GM12878 (cell line): Measurements from ENCODE around the gene CASS4. TPM values are rescaled to one million over a fixed set of nuclear protein-coding genes. Genes with fewer than 3 reads are reported as not detected.

Source experiments
- ATAC-seq: fragments of 200-7000 bp; cut with Tn5 transposase; 3 replicates; pipeline ENCODE4 v1.9.1; 2020; ENCODE audit warnings: mild to moderate bottlenecking, moderate library complexity
- BruUV-seq: library from RNA; stranded (reverse); fragments of 400-500 nt; replicated peaks from 2 replicates; lab custom pipeline; 2021; lab: Mats Ljungman, UMichigan
- CTCF ChIA-PET: fragments of 300-600 bp; sonication (Branson Sonifier 250); formaldehyde crosslinking; extraction: SDS; loops from one replicate; lab custom pipeline; 2021; ENCODE audit warnings: inconsistent platforms; lab: Yijun Ruan, JAX
- POLR2A ChIA-PET: fragments of 350-600 bp; formaldehyde crosslinking; extraction: SDS; loops from one replicate; lab custom pipeline; 2021; ENCODE audit warnings: inconsistent platforms; lab: Charles Lee
- RAD21 ChIA-PET: fragments of 300-600 bp; sonication (Branson Sonifier 250); formaldehyde crosslinking; loops from one replicate; lab custom pipeline; 2023; ENCODE audit warnings: antibody characterized with exemption; ENCODE audit not compliant: unreplicated experiment; lab: Charles Lee
- SMC1A ChIA-PET: fragments of 300-600 bp; sonication (Branson Sonifier 250); formaldehyde crosslinking; loops from one replicate; lab custom pipeline; 2023; ENCODE audit not compliant: unreplicated experiment, uncharacterized antibody; lab: Charles Lee
- DNase-seq: peaks from one replicate; pipeline ENCODE4 v3.0.0-alpha.2; 2011; ENCODE audit warnings: low read depth, low spot score
- FAIRE-seq: peaks from 3 replicates; lab custom pipeline; 2011; peaks lifted over from hg19 to GRCh38; lab: Jason Lieb, UNC
- H2AFZ ChIP-seq: 2 replicates; pipeline ENCODE4 v1.6.0; 2011; ENCODE audit warnings: low read depth, low read length, control low read depth; ENCODE audit not compliant: control insufficient read depth
- H3K27ac ChIP-seq: 2 replicates; pipeline ENCODE4 v1.5.1; 2011; ENCODE audit warnings: control low read depth; ENCODE audit not compliant: control insufficient read depth, insufficient read depth
- H3K27me3 ChIP-seq, 2 experiments: replicated peaks in 1 of 2; 2 replicates each; pipeline versions ENCODE4 v1.6.0 to v1.6.1; 2011; ENCODE audit warnings: low read length in 1 of 2; ENCODE audit not compliant: control insufficient read depth in 2 of 2, insufficient read depth in 2 of 2
- H3K36me3 ChIP-seq, 2 experiments: 2 replicates each; pipeline ENCODE4 v1.5.1; 2011; ENCODE audit warnings: low read length in 1 of 2; ENCODE audit not compliant: control insufficient read depth in 2 of 2, insufficient read depth in 2 of 2
- H3K4me1 ChIP-seq: 2 replicates; pipeline ENCODE4 v1.6.1; 2011; ENCODE audit warnings: mild to moderate bottlenecking, low read length, moderate library complexity, mixed read lengths; ENCODE audit not compliant: control insufficient read depth, insufficient read depth
- H3K4me2 ChIP-seq: 2 replicates; pipeline ENCODE4 v1.6.0; 2011; ENCODE audit warnings: control low read depth; ENCODE audit not compliant: control insufficient read depth, insufficient read depth
- H3K4me3 ChIP-seq: fragments of 200-600 bp; sonication (generic); 2 replicates; pipeline ENCODE4 v1.5.1; 2016
- H3K79me2 ChIP-seq: 2 replicates; pipeline ENCODE4 v1.6.0; 2011; ENCODE audit warnings: low read length; ENCODE audit not compliant: control insufficient read depth, insufficient read depth
- H3K9ac ChIP-seq: 2 replicates; pipeline ENCODE4 v1.8.0; 2011; ENCODE audit warnings: low read length, control low read depth, mixed read lengths; ENCODE audit not compliant: control insufficient read depth, insufficient read depth
- H3K9me3 ChIP-seq: replicated peaks from 3 replicates; pipeline ENCODE4 v1.5.1; 2011; ENCODE audit warnings: mild to moderate bottlenecking, low read length; ENCODE audit not compliant: control insufficient read depth, insufficient read depth
- H4K20me1 ChIP-seq: 2 replicates; pipeline ENCODE4 v1.6.0; 2011; ENCODE audit not compliant: control insufficient read depth, insufficient read depth
- FOXK2 ChIP-seq: fragments of 450-650 bp; IDR thresholded peaks from 2 replicates; pipeline ENCODE4 v1.6.1; 2017; ENCODE audit warnings: mild to moderate bottlenecking, moderate library complexity
- HCFC1 ChIP-seq: fragments of 150-350 bp; IDR thresholded peaks from 2 replicates; pipeline ENCODE4 v1.6.1; 2014; ENCODE audit warnings: low read length
- HDAC2 ChIP-seq: fragments of 200-600 bp; sonication (generic); IDR thresholded peaks from 2 replicates; pipeline ENCODE4 v1.6.1; 2017
- MTA2 ChIP-seq: fragments of 450-650 bp; IDR thresholded peaks from 2 replicates; pipeline ENCODE4 v1.6.1; 2016; ENCODE audit warnings: low read depth, mild to moderate bottlenecking, moderate library complexity
- NFYA ChIP-seq: IDR thresholded peaks from 2 replicates; pipeline ENCODE4 v1.6.1; 2011; ENCODE audit warnings: low read depth, mild to moderate bottlenecking, low read length, improper control_type of control experiment, borderline replicate concordance
- NR2F1 ChIP-seq: fragments of 450-650 bp; conservative IDR thresholded peaks from 2 replicates; pipeline ENCODE4 v1.6.1; 2017; ENCODE audit warnings: mild to moderate bottlenecking
- RUNX3 ChIP-seq: IDR thresholded peaks from 2 replicates; pipeline ENCODE4 v1.6.1; 2012; ENCODE audit warnings: low read length, inconsistent platforms
- SP1 ChIP-seq: IDR thresholded peaks from one replicate; pipeline ENCODE4 v1.6.1; 2011; ENCODE audit warnings: low read depth, low read length
- SRF ChIP-seq, 2 experiments: IDR thresholded peaks; 2 replicates each; pipeline ENCODE4 v1.6.1; 2011; ENCODE audit warnings: low read depth in 2 of 2, low read length in 2 of 2, mild to moderate bottlenecking in 1 of 2, moderate library complexity in 1 of 2
- WGBS: methylation state at CpG from one replicate; pipeline ENCODE4 v1.1.6; 2016; ENCODE audit warnings: low lambda C conversion rate; ENCODE audit not compliant: insufficient replicate concordance, insufficient coverage; ENCODE audit errors: missing lambda C conversion rate; 5-methylcytosine and 5-hydroxymethylcytosine counted together
- in situ Hi-C: fragments of 300-500 bp; cut with MboI; formaldehyde crosslinking; loops from 9 replicates; pipeline ENCODE4 v1.14.3; 2018; ENCODE audit warnings: mixed read lengths
- intact Hi-C: fragments of 100-400 bp; cut with micrococcal nuclease; formaldehyde crosslinking; loops from one replicate; pipeline ENCODE4 v1.14.2; 2022; ENCODE audit not compliant: unreplicated experiment
- polyA plus RNA-seq, 11 experiments: library from polyadenylated mRNA; depleted of rRNA in 4 of 11; unstranded in 6 of 11; stranded (reverse) in 5 of 11; fragments of >200 nt; fragmentation: Nextera tagmentation in 4 of 11; fragmentation: Illumina TruSeq in 1 of 11; extraction: Ambion mirVana in 4 of 11; extraction: Trizol in 1 of 11; gene quantifications; 1 replicate in 1 of 11; 2 replicates in 10 of 11; pipeline versions ENCODE4 v1.2.1 to v1.2.3, GENCODE V29; 2011 to 2016; ENCODE audit warnings: inconsistent platforms in 2 of 11, missing spikeins in 2 of 11, low read depth in 1 of 11
- total RNA-seq, 4 experiments: library from RNA; depleted of rRNA in 3 of 4; stranded (reverse); fragments of >200 nt in 3 of 4; fragmentation: Illumina TruSeq in 1 of 4; extraction: Trizol in 1 of 4; gene quantifications; 2 replicates each; pipeline versions ENCODE4 v1.2.1 to v1.2.3, GENCODE V29; 2013 to 2021
- TF ChIP-seq, protein P1 (sequence below): IDR thresholded peaks from 2 replicates; pipeline ENCODE4 v1.6.1; 2012; ENCODE audit warnings: low read length, inconsistent platforms
- TF ChIP-seq, protein P2 (sequence below): fragments of 450-650 bp; IDR thresholded peaks from 2 replicates; pipeline ENCODE4 v1.6.1; 2016; ENCODE audit warnings: mild to moderate bottlenecking, moderate library complexity, borderline replicate concordance
- TF ChIP-seq, protein P3 (sequence below): IDR thresholded peaks from 2 replicates; pipeline ENCODE4 v1.6.1; 2012; ENCODE audit warnings: low read depth, low read length, improper control_type of control experiment
- TF ChIP-seq, protein P4 (sequence below): fragments of 450-650 bp; IDR thresholded peaks from 2 replicates; pipeline ENCODE4 v1.6.1; 2017; ENCODE audit warnings: borderline replicate concordance

Gene CASS4
- total and polyA plus RNA-seq, 10 of the 15 experiments (the other 5 are each of a cell fraction or from before 2014, with no cell fraction given), result 0.04 to 0.24 (median 0.11) TPM; not detected in 1

DNA sequence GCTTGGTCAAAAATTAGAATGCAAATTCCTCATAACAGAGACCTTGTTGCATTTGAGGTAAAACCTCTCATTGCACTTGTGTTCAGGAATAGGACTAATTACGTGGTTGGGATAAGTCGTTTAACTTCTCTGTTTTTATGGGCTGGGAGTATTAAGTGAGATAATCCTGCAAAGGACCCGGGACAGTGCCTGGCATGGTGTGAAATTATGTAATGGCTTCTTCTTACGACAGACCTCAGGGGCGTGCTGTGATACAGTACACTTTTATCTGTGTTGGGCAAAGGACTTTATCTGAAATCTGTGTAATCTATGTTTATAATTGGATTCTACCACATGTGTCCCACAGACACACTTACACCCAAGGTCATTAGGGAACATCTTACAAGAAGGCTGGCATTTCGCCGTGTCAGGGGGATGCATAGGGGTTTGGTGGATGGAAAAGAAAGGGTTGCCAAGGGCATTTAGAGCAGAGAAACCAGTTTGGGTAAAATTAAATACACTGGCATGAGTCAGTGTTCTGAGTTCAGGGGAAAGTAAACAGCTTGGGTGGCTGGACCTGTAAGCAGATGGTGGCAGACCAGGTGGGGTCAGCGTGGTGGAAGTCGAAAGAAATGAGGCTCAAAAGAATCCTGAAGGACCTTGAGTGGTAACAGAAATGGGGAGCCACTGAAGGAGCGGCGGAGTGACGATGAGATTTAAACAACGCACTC lies 39.2 kb downstream of the CASS4 start:
- FAIRE-seq (no peak), DNase-seq (no peak), ATAC-seq (no peak)
- ChIA-PET SMC1A (interaction anchor here (0.8 to 1.4 kb wide), 2 partner anchors 8 to 11 kb away, joined by 3 read pairs; no protein-coding TSS in a partner anchor), RAD21 (interaction anchor here (1.4 kb wide), 1 partner anchor 34 kb away, joined by 3 read pairs; no protein-coding TSS in a partner anchor), CTCF (interaction anchor here (0.6 kb wide), 1 partner anchor 62 kb away, joined by 3 read pairs; no protein-coding TSS in a partner anchor), POLR2A (interaction anchor here (4.3 kb wide), 1 partner anchor 8 kb away, joined by 20 read pairs; no protein-coding TSS in a partner anchor)
- Histone ChIP-seq H3K9me3 (no peaks in the 10 kb centered on the region), H3K79me2 (no peaks in the 10 kb centered on the region), H3K27me3 (no peaks in the 10 kb centered on the region), H4K20me1 (no peaks in the 10 kb centered on the region), H3K9ac (no peak overlapping the region), H3K4me2 (no peak overlapping the region), H3K36me3 (no peaks in the 10 kb centered on the region), H3K4me3 (no peak overlapping the region), H3K4me1 (peaks cover 23% of the 10 kb centered on the region), H2AFZ (no peak overlapping the region), H3K27ac (no peak overlapping the region)
- in situ Hi-C loops, result no loop called here
- no peak for TF ChIP-seq SRF (IDR thresholded peaks at IDR 0.05; ENCODE audit: low read depth in 2 of 2, low read length in 2 of 2)
- TF ChIP-seq, protein P1, sequence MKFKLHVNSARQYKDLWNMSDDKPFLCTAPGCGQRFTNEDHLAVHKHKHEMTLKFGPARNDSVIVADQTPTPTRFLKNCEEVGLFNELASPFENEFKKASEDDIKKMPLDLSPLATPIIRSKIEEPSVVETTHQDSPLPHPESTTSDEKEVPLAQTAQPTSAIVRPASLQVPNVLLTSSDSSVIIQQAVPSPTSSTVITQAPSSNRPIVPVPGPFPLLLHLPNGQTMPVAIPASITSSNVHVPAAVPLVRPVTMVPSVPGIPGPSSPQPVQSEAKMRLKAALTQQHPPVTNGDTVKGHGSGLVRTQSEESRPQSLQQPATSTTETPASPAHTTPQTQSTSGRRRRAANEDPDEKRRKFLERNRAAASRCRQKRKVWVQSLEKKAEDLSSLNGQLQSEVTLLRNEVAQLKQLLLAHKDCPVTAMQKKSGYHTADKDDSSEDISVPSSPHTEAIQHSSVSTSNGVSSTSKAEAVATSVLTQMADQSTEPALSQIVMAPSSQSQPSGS, result no peak
- TF ChIP-seq, protein P2, sequence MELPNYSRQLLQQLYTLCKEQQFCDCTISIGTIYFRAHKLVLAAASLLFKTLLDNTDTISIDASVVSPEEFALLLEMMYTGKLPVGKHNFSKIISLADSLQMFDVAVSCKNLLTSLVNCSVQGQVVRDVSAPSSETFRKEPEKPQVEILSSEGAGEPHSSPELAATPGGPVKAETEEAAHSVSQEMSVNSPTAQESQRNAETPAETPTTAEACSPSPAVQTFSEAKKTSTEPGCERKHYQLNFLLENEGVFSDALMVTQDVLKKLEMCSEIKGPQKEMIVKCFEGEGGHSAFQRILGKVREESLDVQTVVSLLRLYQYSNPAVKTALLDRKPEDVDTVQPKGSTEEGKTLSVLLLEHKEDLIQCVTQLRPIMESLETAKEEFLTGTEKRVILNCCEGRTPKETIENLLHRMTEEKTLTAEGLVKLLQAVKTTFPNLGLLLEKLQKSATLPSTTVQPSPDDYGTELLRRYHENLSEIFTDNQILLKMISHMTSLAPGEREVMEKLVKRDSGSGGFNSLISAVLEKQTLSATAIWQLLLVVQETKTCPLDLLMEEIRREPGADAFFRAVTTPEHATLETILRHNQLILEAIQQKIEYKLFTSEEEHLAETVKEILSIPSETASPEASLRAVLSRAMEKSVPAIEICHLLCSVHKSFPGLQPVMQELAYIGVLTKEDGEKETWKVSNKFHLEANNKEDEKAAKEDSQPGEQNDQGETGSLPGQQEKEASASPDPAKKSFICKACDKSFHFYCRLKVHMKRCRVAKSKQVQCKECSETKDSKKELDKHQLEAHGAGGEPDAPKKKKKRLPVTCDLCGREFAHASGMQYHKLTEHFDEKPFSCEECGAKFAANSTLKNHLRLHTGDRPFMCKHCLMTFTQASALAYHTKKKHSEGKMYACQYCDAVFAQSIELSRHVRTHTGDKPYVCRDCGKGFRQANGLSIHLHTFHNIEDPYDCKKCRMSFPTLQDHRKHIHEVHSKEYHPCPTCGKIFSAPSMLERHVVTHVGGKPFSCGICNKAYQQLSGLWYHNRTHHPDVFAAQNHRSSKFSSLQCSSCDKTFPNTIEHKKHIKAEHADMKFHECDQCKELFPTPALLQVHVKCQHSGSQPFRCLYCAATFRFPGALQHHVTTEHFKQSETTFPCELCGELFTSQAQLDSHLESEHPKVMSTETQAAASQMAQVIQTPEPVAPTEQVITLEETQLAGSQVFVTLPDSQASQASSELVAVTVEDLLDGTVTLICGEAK, result no peak
- no peak for TF ChIP-seq HDAC2
- no peak for TF ChIP-seq MTA2
- no peak for TF ChIP-seq FOXK2
- TF ChIP-seq, protein P3, sequence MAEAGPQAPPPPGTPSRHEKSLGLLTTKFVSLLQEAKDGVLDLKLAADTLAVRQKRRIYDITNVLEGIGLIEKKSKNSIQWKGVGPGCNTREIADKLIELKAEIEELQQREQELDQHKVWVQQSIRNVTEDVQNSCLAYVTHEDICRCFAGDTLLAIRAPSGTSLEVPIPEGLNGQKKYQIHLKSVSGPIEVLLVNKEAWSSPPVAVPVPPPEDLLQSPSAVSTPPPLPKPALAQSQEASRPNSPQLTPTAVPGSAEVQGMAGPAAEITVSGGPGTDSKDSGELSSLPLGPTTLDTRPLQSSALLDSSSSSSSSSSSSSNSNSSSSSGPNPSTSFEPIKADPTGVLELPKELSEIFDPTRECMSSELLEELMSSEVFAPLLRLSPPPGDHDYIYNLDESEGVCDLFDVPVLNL, result no peak
- no peak for TF ChIP-seq HCFC1
- TF ChIP-seq, protein P4, sequence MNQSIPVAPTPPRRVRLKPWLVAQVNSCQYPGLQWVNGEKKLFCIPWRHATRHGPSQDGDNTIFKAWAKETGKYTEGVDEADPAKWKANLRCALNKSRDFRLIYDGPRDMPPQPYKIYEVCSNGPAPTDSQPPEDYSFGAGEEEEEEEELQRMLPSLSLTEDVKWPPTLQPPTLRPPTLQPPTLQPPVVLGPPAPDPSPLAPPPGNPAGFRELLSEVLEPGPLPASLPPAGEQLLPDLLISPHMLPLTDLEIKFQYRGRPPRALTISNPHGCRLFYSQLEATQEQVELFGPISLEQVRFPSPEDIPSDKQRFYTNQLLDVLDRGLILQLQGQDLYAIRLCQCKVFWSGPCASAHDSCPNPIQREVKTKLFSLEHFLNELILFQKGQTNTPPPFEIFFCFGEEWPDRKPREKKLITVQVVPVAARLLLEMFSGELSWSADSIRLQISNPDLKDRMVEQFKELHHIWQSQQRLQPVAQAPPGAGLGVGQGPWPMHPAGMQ, result no peak
- no peak for TF ChIP-seq NR2F1
- TF ChIP-seq NFYA, result no peak
- TF ChIP-seq RUNX3, result no peak
- no peak for TF ChIP-seq SP1
- BruUV-seq, result no TSS peak
- intact Hi-C loops, result no loop called here
- WGBS, result 85% methylated on average over 13 of the region's 13 CpGs
